IMR-90 (cell line): ENCODE measurements around the gene CALHM6. TPM values are rescaled to one million over a fixed set of nuclear protein-coding genes. Genes with fewer than 3 reads are reported as not detected.

Experiments used
- ATAC-seq: fragments of 200-7000 bp; cut with Tn5 transposase; 2 replicates; pipeline ENCODE4 v1.9.1; 2020; ENCODE audit warnings: low read depth, mild to moderate bottlenecking, moderate library complexity
- BruUV-seq: library from RNA; stranded (reverse); fragments of 400-500 nt; replicated peaks from 2 replicates; lab custom pipeline; 2021; lab: Mats Ljungman, UMichigan
- CTCF ChIA-PET: fragments of 300-600 bp; formaldehyde crosslinking; extraction: SDS; loops from one replicate; lab custom pipeline; 2021; ENCODE audit warnings: antibody characterized with exemption; lab: Yijun Ruan, JAX
- POLR2A ChIA-PET: fragments of 300-600 bp; sonication (Branson Sonifier 250); formaldehyde crosslinking; loops from one replicate; lab custom pipeline; 2022; ENCODE audit warnings: antibody characterized with exemption; ENCODE audit not compliant: unreplicated experiment; lab: Charles Lee
- DNase-seq: peaks from one replicate; pipeline ENCODE4 v3.0.0; 2013
- H2AFZ ChIP-seq: replicated peaks from 2 replicates; pipeline ENCODE3; 2013; ENCODE audit warnings: low read length, mild to moderate bottlenecking; ENCODE audit not compliant: poor library complexity
- H2AK5ac ChIP-seq: 2 replicates; pipeline ENCODE4 v1.6.1; 2013; ENCODE audit warnings: low read depth, low read length, inconsistent platforms
- H2AK9ac ChIP-seq: replicated peaks from 2 replicates; pipeline ENCODE3; 2013; ENCODE audit warnings: mild to moderate bottlenecking, low read depth, low read length, moderate library complexity; ENCODE audit not compliant: poor library complexity
- H2BK120ac ChIP-seq: 2 replicates; pipeline ENCODE4 v1.6.1; 2013; ENCODE audit warnings: low read depth, low read length, inconsistent platforms
- H2BK15ac ChIP-seq: 3 replicates; pipeline ENCODE4 v1.6.1; 2013; ENCODE audit warnings: low read depth, low read length, inconsistent platforms
- H2BK20ac ChIP-seq: 2 replicates; pipeline ENCODE4 v1.6.1; 2013; ENCODE audit warnings: low read depth, mild to moderate bottlenecking, inconsistent platforms, low read length, moderate library complexity
- H2BK5ac ChIP-seq: 2 replicates; pipeline ENCODE4 v1.6.1; 2013; ENCODE audit warnings: mild to moderate bottlenecking, low read depth, low read length, inconsistent platforms; ENCODE audit not compliant: poor library complexity, severe bottlenecking
- H3K14ac ChIP-seq: replicated peaks from 2 replicates; pipeline ENCODE4 v1.6.1; 2013; ENCODE audit warnings: low read depth, low read length, inconsistent platforms
- H3K18ac ChIP-seq: 2 replicates; pipeline ENCODE4 v1.6.1; 2013; ENCODE audit warnings: low read depth, low read length, control low read depth
- H3K23ac ChIP-seq: 2 replicates; pipeline ENCODE4 v1.6.1; 2013; ENCODE audit warnings: low read depth, low read length, inconsistent platforms
- H3K27ac ChIP-seq: 2 replicates; pipeline ENCODE4 v1.5.1; 2013; ENCODE audit warnings: mild to moderate bottlenecking, control low read depth, low read length; ENCODE audit not compliant: insufficient read depth
- H3K27me3 ChIP-seq: 2 replicates; pipeline ENCODE4 v1.6.1; 2013; ENCODE audit warnings: low read length; ENCODE audit not compliant: control insufficient read depth, insufficient read depth
- H3K36me3 ChIP-seq: 2 replicates; pipeline ENCODE4 v1.6.1; 2013; ENCODE audit warnings: low read length, mixed read lengths; ENCODE audit not compliant: control insufficient read depth, insufficient read depth
- H3K4ac ChIP-seq: 2 replicates; pipeline ENCODE4 v1.6.1; 2013; ENCODE audit warnings: low read depth, low read length, inconsistent platforms
- H3K4me1 ChIP-seq: 2 replicates; pipeline ENCODE4 v1.6.1; 2013; ENCODE audit warnings: low read length, mixed read lengths; ENCODE audit not compliant: control insufficient read depth, insufficient read depth
- H3K4me2 ChIP-seq: 2 replicates; pipeline ENCODE4 v1.6.1; 2013; ENCODE audit warnings: low read depth, mild to moderate bottlenecking, control low read depth, low read length, moderate library complexity
- H3K4me3 ChIP-seq: 2 replicates; pipeline ENCODE4 v1.5.1; 2013; ENCODE audit warnings: low read depth, mild to moderate bottlenecking, control low read depth, low read length, moderate library complexity; ENCODE audit not compliant: insufficient read depth
- H3K56ac ChIP-seq: 2 replicates; pipeline ENCODE4 v1.6.1; 2013; ENCODE audit warnings: low read length, inconsistent platforms; ENCODE audit not compliant: insufficient read depth; ENCODE audit errors: extremely low read depth
- H3K79me1 ChIP-seq, 2 experiments: 2 replicates each; pipeline ENCODE4 v1.6.1; 2013; ENCODE audit warnings: low read length in 2 of 2, inconsistent platforms in 1 of 2, low read depth in 1 of 2
- H3K9ac ChIP-seq: 2 replicates; pipeline ENCODE4 v1.6.1; 2013; ENCODE audit warnings: low read depth, low read length, control low read depth
- H3K9me1 ChIP-seq: 2 replicates; pipeline ENCODE4 v1.6.1; 2013; ENCODE audit warnings: low read length, inconsistent platforms; ENCODE audit not compliant: insufficient read depth
- H3K9me3 ChIP-seq: 2 replicates; pipeline ENCODE4 v1.6.1; 2013; ENCODE audit warnings: low read length; ENCODE audit not compliant: control insufficient read depth, insufficient read depth
- H4K20me1 ChIP-seq: 2 replicates; pipeline ENCODE4 v1.6.1; 2013; ENCODE audit warnings: low read length, inconsistent platforms; ENCODE audit not compliant: insufficient read depth
- H4K5ac ChIP-seq: 2 replicates; pipeline ENCODE4 v1.6.1; 2013; ENCODE audit warnings: mild to moderate bottlenecking, low read depth, low read length, control low read depth
- H4K8ac ChIP-seq, 2 experiments: 2 replicates each; pipeline ENCODE4 v1.6.1; 2013; ENCODE audit warnings: low read depth in 2 of 2, low read length in 2 of 2, control low read depth in 1 of 2, inconsistent platforms in 1 of 2
- H4K91ac ChIP-seq: 2 replicates; pipeline ENCODE4 v1.6.1; 2013; ENCODE audit warnings: low read depth, low read length, inconsistent platforms; ENCODE audit not compliant: insufficient read depth
- CEBPB ChIP-seq: IDR thresholded peaks from 2 replicates; pipeline ENCODE4 v1.6.1; 2012; ENCODE audit warnings: low read depth, low read length, improper control_type of control experiment
- CHD1 ChIP-seq: IDR thresholded peaks from 2 replicates; pipeline ENCODE4 v1.6.1; 2012; ENCODE audit warnings: low read depth, low read length, improper control_type of control experiment
- NFE2L2 ChIP-seq: fragments of 150-350 bp; IDR thresholded peaks from 2 replicates; pipeline ENCODE4 v1.6.1; 2016; ENCODE audit warnings: low read depth, mild to moderate bottlenecking, low read length
- POLR2A ChIP-seq: IDR thresholded peaks from 2 replicates; pipeline ENCODE4 v1.6.1; 2012; ENCODE audit warnings: mild to moderate bottlenecking, low read depth, low read length
- RCOR1 ChIP-seq: IDR thresholded peaks from 2 replicates; pipeline ENCODE4 v1.6.1; 2012; ENCODE audit warnings: mild to moderate bottlenecking, low read length, improper control_type of control experiment; ENCODE audit not compliant: insufficient replicate concordance
- WGBS, 2 experiments: methylation state at CpG; one replicate each; pipeline versions ENCODE4 v1.1.5 to v1.1.7; 2013; ENCODE audit warnings: missing lambda C conversion rate in 2 of 2; ENCODE audit not compliant: insufficient read length in 1 of 2; ENCODE audit errors: extremely low coverage in 2 of 2; 5-methylcytosine and 5-hydroxymethylcytosine counted together
- dilution Hi-C: fragments of 300-500 bp; cut with HindIII; formaldehyde crosslinking; loops from one replicate; pipeline ENCODE4 v1.14.3; 2018; ENCODE audit warnings: low sequenced_read_pairs; ENCODE audit not compliant: unreplicated experiment
- in situ Hi-C: fragments of 300-500 bp; cut with MboI; formaldehyde crosslinking; loops from 3 replicates; pipeline ENCODE4 v1.14.3; 2019; ENCODE audit warnings: low sequenced_read_pairs, inconsistent platforms, mixed read lengths
- intact Hi-C: fragments of 100-400 bp; cut with micrococcal nuclease; formaldehyde crosslinking; loops from 2 replicates; pipeline ENCODE4 v1.10.0; 2022
- polyA plus RNA-seq, 3 experiments: library from polyadenylated mRNA; depleted of rRNA; stranded (reverse); fragments of >200 nt; gene quantifications; 2 replicates each; pipeline ENCODE4 v1.2.3, GENCODE V29; 2012; ENCODE audit warnings: low replicate concordance in 1 of 3
- total RNA-seq: library from RNA; depleted of rRNA; stranded (reverse); fragments of >200 nt; gene quantifications from 2 replicates; pipeline ENCODE4 v1.2.3, GENCODE V29; 2012

The CALHM6 gene
- total and polyA plus RNA-seq, 2 of the 4 experiments (the other 2 are of a cell fraction): 0.72 to 1.5 TPM

DNA sequence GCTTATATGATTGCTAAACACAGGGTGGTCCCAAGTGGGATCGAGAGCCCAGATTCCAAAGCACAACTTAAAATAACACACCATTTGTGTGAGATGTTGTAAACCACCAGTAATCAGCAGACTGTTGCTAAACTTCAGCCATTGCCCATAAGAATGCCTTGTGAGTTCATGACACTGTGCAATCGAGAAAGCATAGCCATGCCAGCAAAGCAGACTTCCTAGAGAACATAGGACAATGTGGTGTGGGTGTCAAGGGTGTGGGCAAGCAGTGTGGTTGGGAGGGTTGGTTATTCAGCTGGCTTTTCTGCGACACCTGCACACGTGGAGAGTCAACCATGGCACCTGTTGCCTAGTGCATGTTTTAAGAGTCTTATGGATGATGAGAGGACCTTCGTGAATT is 16.1 kb upstream of the CALHM6 start:
- peak overlapping the region; percentile 17 to 30; a peak in 1 of 4 replicates for H4K8ac ChIP-seq
- H3K36me3 ChIP-seq: no peaks in the 10 kb centered on the region; the same call in 1 of the 2 replicates
- peak overlapping the region; percentile 72 for H3K23ac ChIP-seq
- H2AFZ ChIP-seq: peak overlapping the region; percentile 26
- no peak overlapping the region for H3K4me3 ChIP-seq
- in situ Hi-C loops: loop anchor here (25.0 kb wide), 1 partner anchor 158 kb away; the partner anchor contains the start of gene TSPYL1
- CTCF ChIA-PET: interaction anchor here (0.7 to 2.2 kb wide), 3 partner anchors 56 to 176 kb away, joined by 3 to 7 read pairs (median 7); no protein-coding TSS in a partner anchor
- H2AK9ac ChIP-seq: no peak overlapping the region
- intact Hi-C loops: loop anchor here (2.0 to 5.0 kb wide), 2 partner anchors 88 to 117 kb away; no protein-coding TSS in a partner anchor
- peak overlapping the region; percentile 20; the same call in 1 of the 2 replicates for H3K18ac ChIP-seq
- peaks cover 3% of the 10 kb centered on the region; the same call in 1 of the 2 replicates for H4K20me1 ChIP-seq
- peak overlapping the region; percentile 49 for H2BK5ac ChIP-seq
- peaks cover 17% of the 10 kb centered on the region for H3K9me1 ChIP-seq
- no peak overlapping the region for H3K4me2 ChIP-seq
- H3K9me3 ChIP-seq: no peaks in the 10 kb centered on the region
- H3K56ac ChIP-seq: no peak overlapping the region
- H3K27ac ChIP-seq: no peak overlapping the region
- H4K5ac ChIP-seq: 0 out of 2 replicates have a peak overlapping the region, but pooled peaks have one; percentile 15
- dilution Hi-C loops: no loop called here
- peaks cover 5 to 12% of the 10 kb centered on the region in 2 experiments; a peak in 3 of 4 replicates for H3K79me1 ChIP-seq
- peak overlapping the region; percentile 43 for H4K91ac ChIP-seq
- POLR2A ChIA-PET: no interaction called here
- DNase-seq: no peak
- 45% methylated on average over 2 of the region's 5 CpGs; no CpG with 5 or more reads in 1 of the 2 experiments for WGBS, 2 experiments
- BruUV-seq: no TSS peak
- TF ChIP-seq CHD1: no peak
- no peak for TF ChIP-seq RCOR1
- TF ChIP-seq CEBPB: no peak
- no peak for TF ChIP-seq NFE2L2
- no peak for TF ChIP-seq POLR2A
- peak overlapping the region; percentile 30; the same call in 1 of the 2 replicates for H3K14ac ChIP-seq
- H3K27me3 ChIP-seq: no peaks in the 10 kb centered on the region
- peak overlapping the region; percentile 39 for H3K4ac ChIP-seq
- no peak overlapping the region for H3K9ac ChIP-seq
- no peak for ATAC-seq
- H2AK5ac ChIP-seq: peak overlapping the region; percentile 67
- H2BK15ac ChIP-seq: peak overlapping the region; percentile 84; the same call in 2 of the 3 replicates
- H2BK120ac ChIP-seq: peak overlapping the region; percentile 64
- H3K4me1 ChIP-seq: peaks cover 11% of the 10 kb centered on the region
- H2BK20ac ChIP-seq: peak overlapping the region; percentile 49
